Heart right ventricle (tissue), 16 donors: ENCODE results near the gene XPR1. TPM values are rescaled to one million over a fixed set of nuclear protein-coding genes. Genes with fewer than 3 reads are reported as not detected.
"Not testable (repeated sequence)": the region's sequence is repeated elsewhere in the genome, so short reads cannot be mapped to it uniquely, and the experiment has no call there.

Experiments used
- ATAC-seq, 8 donors: fragments of 200-7000 bp; cut with Tn5 transposase; one replicate each; pipeline ENCODE4 v1.9.1; 2020; ENCODE audit warnings: mild to moderate bottlenecking in 8 of 8, moderate library complexity in 8 of 8, moderate number of reproducible peaks in 1 of 8
- DNase-seq, 2 donors: peaks; one replicate each; pipeline ENCODE4 v3.0.0-alpha.2; 2020
- H3K27ac ChIP-seq, 10 donors: fragments of 200-600 bp; sonication (generic) in 2 of 10; one replicate each; pipeline versions ENCODE4 v1.5.0 to v1.8.0; 2020 to 2022; ENCODE audit warnings: mild to moderate bottlenecking in 3 of 10
- H3K27me3 ChIP-seq, 7 donors: fragments of 200-600 bp; one replicate each; pipeline ENCODE4 v1.8.0; 2021 to 2022; ENCODE audit warnings: mild to moderate bottlenecking in 2 of 7
- H3K36me3 ChIP-seq, 9 donors: fragments of 200-600 bp; sonication (generic) in 1 of 9; one replicate each; pipeline versions ENCODE4 v1.5.0 to v1.8.0; 2020 to 2022; ENCODE audit warnings: mild to moderate bottlenecking in 2 of 9
- H3K4me1 ChIP-seq, 9 donors: fragments of 200-600 bp; sonication (generic) in 1 of 9; one replicate each; pipeline versions ENCODE4 v1.5.0 to v1.8.0; 2020 to 2022; ENCODE audit warnings: mild to moderate bottlenecking in 4 of 9
- H3K4me3 ChIP-seq, 10 donors: fragments of 200-600 bp; sonication (generic) in 2 of 10; one replicate each; pipeline versions ENCODE4 v1.5.0 to v1.8.0; 2020 to 2022; ENCODE audit warnings: mild to moderate bottlenecking in 7 of 10, moderate library complexity in 2 of 10
- H3K9me3 ChIP-seq, 11 donors: fragments of 200-600 bp in 10 of 11; sonication (generic) in 2 of 11; one replicate each; pipeline versions ENCODE4 v1.5.0 to v1.8.0; 2013 to 2022; ENCODE audit warnings: mild to moderate bottlenecking in 2 of 11, control low read depth in 1 of 11, moderate library complexity in 1 of 11
- CTCF ChIP-seq, 9 donors: fragments of 200-600 bp; sonication (generic) in 2 of 9; IDR thresholded peaks; one replicate each; pipeline versions ENCODE4 v1.5.0 to v1.8.0; 2021 to 2022; ENCODE audit warnings: antibody characterized with exemption in 9 of 9, mild to moderate bottlenecking in 5 of 9, moderate library complexity in 1 of 9
- WGBS, 2 donors: extraction: QIAGEN DNeasy Blood & Tissue Kit; methylation state at CpG; one replicate each; pipeline ENCODE4 v1.1.7; 2013; ENCODE audit warnings: inconsistent platforms in 1 of 2; 5-methylcytosine and 5-hydroxymethylcytosine counted together
- intact Hi-C, 10 donors: fragments of 100-400 bp; cut with DNase I; formaldehyde crosslinking; loops; one replicate each; pipeline versions ENCODE4 v1.11.1 to v1.14.2; 2022
- polyA plus RNA-seq, 2 donors: library from polyadenylated mRNA; stranded (reverse); fragments of 200-250 nt; gene quantifications; one replicate each; pipeline ENCODE4 v1.2.3, GENCODE V29; 2013
- total RNA-seq, 10 donors: library from RNA; stranded (reverse); fragmentation: NEBNext Ultra II Directional in 3 of 10; extraction: Animal tissue kit (Norgen Biotek cat#: 25700) in 3 of 10; gene quantifications; one replicate each; pipeline versions ENCODE4 v1.2.1 to v1.2.4, GENCODE V29; 2021 to 2023
- donor health status: Arrhythmogenic right ventricular cardiomyopathy.
- donor health status: ischemic (EF 13 %, LVEDD 7.1; RV severe dilation, severe dysfunction).
- donor health status: healthy with polysubstance abuse.
- donor health status: DM: no; HTN: yes; CAD: no.
- donor health status: DM: no; HTN: no; CAD: no.
- donor health status: ischemic (EF 25% LVEDD 6.9; RV normal size, moderate dysfunction).
- donor health status: ischemic (EF 25% LVEDD 5.7; RV mildly dilated, moderate dysfunction).
- donor health status: healthy.
- donor health status: DM: yes; HTN: yes; CAD: no.
- donor health status: Ischemic cardiomyopathy.
- donor health status: ischemic (EF 35%, LVEDD 5.7; RV mildly dilated, moderate dysfunction).
- donor health status: nonischemic (EF 11% LVEDD 7.7; RV severe dilation, severe dysfunction).
- donor health status: DM: yes; HTN: yes; CAD: no.
- donor health status: PGD.
- donor health status: ischemic (EF 29% LVEDD 5.4; RV normal size, mild dysfunction).
- donor health status: nonischemic (EF 23%, LVEDD 6.1; RV moderate dilation, normal function).

Gene XPR1
- total and polyA plus RNA-seq, 12 donors, result 18.3 to 142 (median 70.0) TPM

DNA sequence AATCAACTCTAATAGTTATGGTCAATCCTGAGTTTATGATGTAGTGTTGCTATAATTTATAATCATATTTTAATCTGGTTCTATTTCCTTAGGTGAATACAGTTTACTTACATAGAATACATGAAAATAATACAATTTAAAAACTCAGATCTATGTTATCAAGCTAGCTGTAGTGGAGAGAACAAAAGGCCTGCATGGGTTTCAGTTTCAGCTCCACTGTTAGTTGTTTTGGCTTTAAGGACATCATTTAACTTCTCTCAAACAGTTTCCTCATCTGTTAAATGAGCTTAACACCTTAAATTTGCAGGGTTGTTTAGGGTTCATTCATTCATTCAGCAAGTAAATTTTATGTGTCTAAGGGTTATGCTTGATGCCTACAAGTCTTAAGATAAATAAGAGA is 182.4 kb downstream of the XPR1 start:
- H3K27me3 ChIP-seq, result no peaks in the 10 kb centered on the region
- no peak overlapping the region for H3K4me3 ChIP-seq
- DNase-seq (no peak), ATAC-seq (no peak)
- intact Hi-C loops, result no loop called here
- no peak overlapping the region for H3K27ac ChIP-seq
- no peak for TF ChIP-seq CTCF (IDR thresholded peaks at IDR 0.05)
- no peaks in the 10 kb centered on the region for H3K9me3 ChIP-seq
- H3K36me3 ChIP-seq, result peaks cover 0 to 49% (median 16%) of the 10 kb centered on the region in 9 donors
- peaks cover 0 to 13% (median 0%) of the 10 kb centered on the region in 9 donors for H3K4me1 ChIP-seq

- Histone ChIP-seq H3K4me1 (peaks cover 0 to 13% (median 0%) of the 10 kb centered on the region in 9 donors), H3K4me3 (no peak overlapping the region), H3K9me3 (peaks cover 0 to 2% (median 0%) of the 10 kb centered on the region in 11 donors), H3K36me3 (peaks cover 0 to 40% (median 16%) of the 10 kb centered on the region in 9 donors), H3K27ac (no peak overlapping the region), H3K27me3 (no peaks in the 10 kb centered on the region)
- intact Hi-C loops, result no loop called here
- TF ChIP-seq CTCF (IDR thresholded peaks at IDR 0.05), result no peak
- ATAC-seq (no peak), DNase-seq (no peak)
- WGBS, 2 donors, result 27 to 61% methylated on average over 4 of the region's 4 CpGs
Observed at GRCh38 chr1:180815188-180815587, 183.4 kb downstream of the XPR1 start.

- Histone ChIP-seq H3K4me1 (peaks cover 0 to 13% (median 0%) of the 10 kb centered on the region in 9 donors), H3K36me3 (peaks cover 0 to 32% (median 16%) of the 10 kb centered on the region in 9 donors), H3K27me3 (no peaks in the 10 kb centered on the region), H3K9me3 (peaks cover 0 to 11% (median 0%) of the 10 kb centered on the region in 11 donors), H3K4me3 (no peak overlapping the region), H3K27ac (no peak overlapping the region)
- ATAC-seq (peak in 1 of 8 donors; percentile 24), DNase-seq (no peak)
- 91 to 92% methylated on average over 10 of the region's 10 CpGs for WGBS, 2 donors
- TF ChIP-seq CTCF (IDR thresholded peaks at IDR 0.05), result no peak
- intact Hi-C loops, result no loop called here
Observed at GRCh38 chr1:180816132-180816531, 184.3 kb downstream of the XPR1 start.

GRCh38 chr1:180821970-180822369 is 190.1 kb downstream of the XPR1 start:
- no peak overlapping the region for H3K4me3 ChIP-seq
- peak overlapping the region in 1 of 10 donors; percentile 13 for H3K27ac ChIP-seq
- H3K4me1 ChIP-seq, result peaks cover 0 to 9% (median 4%) of the 10 kb centered on the region in 9 donors
- H3K27me3 ChIP-seq, result no peaks in the 10 kb centered on the region
- peaks cover 0 to 13% (median 0%) of the 10 kb centered on the region in 11 donors for H3K9me3 ChIP-seq
- 42 to 57% methylated on average over 2 of the region's 2 CpGs for WGBS, 2 donors
- ATAC-seq (peak in 5 of 8 donors; percentile 62 to 75 (median 64)), DNase-seq (no peak)
- intact Hi-C loops, result no loop called here
- peaks cover 0 to 29% (median 0%) of the 10 kb centered on the region in 9 donors for H3K36me3 ChIP-seq
- TF ChIP-seq CTCF (IDR thresholded peaks at IDR 0.05), result no peak

- H3K4me1 ChIP-seq, ATAC-seq, H3K27me3 ChIP-seq, H3K4me3 ChIP-seq, intact Hi-C loops, H3K27ac ChIP-seq, DNase-seq: not testable (repeated sequence)
- H3K9me3 ChIP-seq, result peaks cover 0 to 30% (median 16%) of the 10 kb centered on the region in 11 donors
- peaks cover 0 to 93% (median 27%) of the 10 kb centered on the region in 9 donors for H3K36me3 ChIP-seq
- 94 to 98% methylated on average over 2 of the region's 2 CpGs for WGBS, 2 donors
Observed at GRCh38 chr1:180831507-180831906, 199.7 kb downstream of the XPR1 start.

DNA sequence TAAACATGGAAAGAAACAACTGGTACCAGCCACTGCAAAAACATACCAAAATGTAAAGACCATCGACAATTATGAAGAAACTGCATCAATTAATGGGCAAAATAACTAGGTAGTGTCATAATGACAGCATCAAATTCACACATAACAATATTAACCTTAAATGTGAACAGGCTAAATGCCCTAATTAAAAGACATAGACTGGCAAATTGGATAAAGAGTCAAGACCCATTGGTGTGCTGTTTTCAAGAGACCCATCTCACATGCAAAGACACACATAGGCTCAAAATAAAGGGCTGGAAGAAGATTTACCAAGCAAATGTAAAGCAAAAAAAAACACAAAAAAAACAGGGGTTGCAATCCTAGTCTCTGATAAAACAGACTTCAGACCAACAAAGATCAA is 201.4 kb downstream of the XPR1 start:
- H3K36me3 ChIP-seq, result peaks cover 0 to 93% (median 27%) of the 10 kb centered on the region in 9 donors
- H3K4me1 ChIP-seq, H3K4me3 ChIP-seq, ATAC-seq, DNase-seq, H3K27me3 ChIP-seq, H3K27ac ChIP-seq, intact Hi-C loops: not testable (repeated sequence)
- 94 to 100% methylated on average over 1 of the region's 1 CpG for WGBS, 2 donors
- peaks cover 0 to 30% (median 16%) of the 10 kb centered on the region in 11 donors for H3K9me3 ChIP-seq
